ENCODE measurements around the gene USP16.

GRCh38 chr21:29033871-29034270 is 9.4 kb downstream of the USP16 start:
- TF ChIP-seq CTCF (IDR thresholded peaks at IDR 0.05) (no peak), POLR2AphosphoS5 (IDR thresholded peaks at IDR 0.05) (no peak)

Measured in prostate gland (tissue), 2 donors.